DMS53 (cell line): ENCODE results near the gene PNO1.
"Not testable (repeated sequence)": the region's sequence is repeated elsewhere in the genome, so short reads cannot be mapped to it uniquely, and the experiment has no call there.

Experiments used
- DNase-seq: peaks from one replicate; lab custom pipeline; 2025; lab: John Stamatoyannopoulos, UW

The PNO1 gene

GRCh38 chr2:68157002-68157401, 686 bp upstream of the PNO1 start:
- DNase-seq, result peak; percentile 66

DNA sequence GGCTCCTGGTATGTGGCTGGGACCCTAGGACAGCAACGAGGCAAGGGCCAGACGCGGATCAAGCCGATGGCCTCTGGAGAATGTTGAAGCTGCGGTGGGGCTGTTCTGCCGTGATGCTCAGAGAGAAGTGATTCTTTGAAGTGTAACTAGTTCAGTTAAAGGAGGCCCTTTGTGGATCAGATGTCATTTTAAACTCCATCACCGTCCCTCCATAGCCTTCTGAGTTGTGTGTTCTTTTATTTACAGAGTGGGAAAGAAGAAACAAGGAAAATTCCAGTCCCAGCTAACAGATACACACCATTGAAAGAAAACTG, 403 bp downstream of the PNO1 start:
- DNase-seq, result no peak

GRCh38 chr2:68163641-68164040, 6.0 kb downstream of the PNO1 start:
- no peak for DNase-seq

DNA sequence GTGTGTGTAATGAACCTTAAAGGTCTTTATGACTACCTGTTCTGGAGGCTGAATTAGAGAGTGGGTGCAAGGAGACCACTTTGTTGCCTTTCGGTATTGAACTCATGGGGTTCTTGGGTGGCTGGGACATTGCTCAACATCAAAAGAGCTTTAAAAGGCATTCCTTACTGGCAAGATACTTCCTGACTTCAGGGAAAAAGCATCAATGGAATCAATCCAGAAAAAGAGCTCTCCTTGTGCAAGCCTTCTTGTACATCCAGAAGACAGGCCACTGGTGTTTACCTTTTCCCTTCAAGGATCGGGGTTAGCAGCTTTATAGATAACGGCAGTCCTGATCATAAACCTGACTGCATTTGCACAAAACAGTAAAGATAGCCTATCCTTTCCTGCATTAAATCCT, 9.5 kb downstream of the PNO1 start:
- DNase-seq, result no peak

DNA sequence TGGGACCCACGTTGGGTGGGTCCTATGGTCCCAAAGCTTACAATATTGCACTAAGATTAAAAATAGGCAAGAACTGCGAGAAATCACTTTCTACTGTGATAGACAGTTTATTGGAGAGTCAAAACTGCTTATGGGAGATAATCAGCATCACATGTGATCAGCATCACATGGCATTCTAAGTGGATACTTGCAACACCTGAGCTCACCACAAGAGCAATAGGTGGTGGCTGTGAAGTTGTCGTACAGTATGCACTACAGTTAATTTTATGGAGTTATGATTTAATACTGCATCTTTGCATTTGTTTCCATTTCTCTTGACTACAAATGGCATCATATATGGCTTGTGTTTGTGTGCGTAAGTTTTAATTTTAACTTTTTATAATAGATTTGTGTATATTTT, 11.6 kb downstream of the PNO1 start:
- DNase-seq, result peak; percentile 41

GRCh38 chr2:68171146-68171545, 13.5 kb downstream of the PNO1 start:
- DNase-seq, result no peak

- DNase-seq, result no peak
Measured at GRCh38 chr2:68171684-68172083, 14.0 kb downstream of the PNO1 start.

DNA sequence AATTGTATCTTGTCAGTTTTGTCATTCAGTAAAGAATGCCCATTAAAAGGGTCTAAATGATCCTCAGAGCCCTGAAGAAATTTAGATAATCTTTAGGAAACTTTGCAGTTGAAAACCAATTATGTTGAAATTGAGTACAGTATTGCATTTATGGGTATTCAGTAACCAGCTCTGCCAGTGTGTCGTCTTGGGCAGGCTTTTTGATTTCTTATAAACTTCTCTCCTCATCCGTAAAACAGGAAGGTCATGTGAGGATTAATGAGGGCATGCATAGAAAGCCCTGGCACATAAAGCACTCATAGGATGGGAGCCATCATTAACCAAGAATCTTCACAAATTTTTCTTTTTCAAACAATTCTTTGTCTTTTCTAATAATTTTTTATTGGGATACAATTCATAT, 14.8 kb downstream of the PNO1 start:
- DNase-seq, result no peak

DNA sequence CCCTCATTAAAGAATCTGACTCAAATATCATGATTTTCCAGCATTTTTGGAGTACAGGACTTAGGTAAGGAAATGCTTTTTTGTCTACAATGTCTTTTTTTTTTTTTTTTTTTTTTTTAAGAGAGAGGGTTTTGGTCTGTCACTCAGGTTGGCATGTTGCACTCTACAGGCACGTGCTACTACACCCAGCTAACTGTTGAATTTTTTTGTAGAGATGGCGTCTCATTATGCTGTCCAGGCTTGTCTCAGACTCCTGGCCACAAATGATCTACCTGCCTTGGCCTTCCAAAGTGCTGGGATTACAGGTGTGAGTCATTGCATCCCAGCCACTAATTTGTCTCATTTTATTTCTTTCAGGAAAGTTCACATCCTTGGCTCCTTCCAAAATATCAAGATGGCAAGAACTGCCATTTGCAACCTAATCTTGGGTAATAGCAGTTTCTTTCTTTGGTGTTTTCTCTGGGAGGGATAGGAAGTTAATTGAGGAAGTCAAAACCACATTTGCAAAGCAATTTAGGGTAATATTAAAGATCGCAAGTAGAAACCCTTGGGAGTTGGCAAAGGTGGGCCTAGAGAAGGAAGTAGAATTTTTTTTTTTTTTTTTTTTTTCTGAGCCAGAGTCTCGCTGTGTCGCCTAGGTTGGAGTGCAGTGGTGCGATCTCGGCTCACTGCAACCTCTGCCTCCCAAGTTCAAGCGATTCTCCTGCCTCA, 15.5 kb downstream of the PNO1 start:
- no peak for DNase-seq

DNA sequence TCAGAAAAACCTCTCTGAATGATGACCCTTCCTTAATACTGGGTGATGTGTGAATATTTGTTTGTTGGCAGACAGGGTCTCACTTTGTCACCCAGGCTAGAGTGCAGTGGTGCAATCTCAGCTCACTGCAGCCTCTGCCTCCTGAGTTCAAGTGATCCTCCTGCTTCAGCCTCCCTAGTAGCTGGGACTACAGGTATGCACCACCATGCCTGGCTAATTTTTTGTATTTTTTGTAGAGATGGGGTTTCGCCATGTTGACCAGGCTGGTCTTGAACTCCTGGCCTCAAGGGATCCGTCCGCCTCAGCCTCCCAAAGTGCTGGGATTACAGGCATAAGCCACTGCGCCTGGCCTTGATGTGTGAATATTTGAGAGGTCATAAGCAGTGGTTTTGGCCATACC, 17.5 kb downstream of the PNO1 start:
- not testable (repeated sequence) for DNase-seq

DNA sequence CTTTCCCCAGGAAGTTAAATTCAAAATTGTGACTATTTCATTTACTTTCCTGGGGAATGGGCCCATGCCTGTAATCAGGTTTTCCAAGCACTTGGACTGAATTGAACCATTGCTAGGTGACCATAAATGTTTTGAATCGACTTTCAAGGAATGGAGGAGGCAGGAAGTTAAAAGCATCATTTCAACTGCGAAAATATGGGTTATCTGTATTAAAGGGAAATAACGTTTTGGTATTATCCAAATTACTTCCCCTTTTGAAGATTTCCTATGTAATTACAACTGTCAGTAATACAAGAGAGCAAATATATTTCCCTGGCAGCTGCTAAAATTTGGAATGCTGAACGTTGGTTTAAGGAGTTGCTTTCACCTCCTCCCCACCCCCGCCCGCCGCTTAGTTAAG, 19.0 kb downstream of the PNO1 start:
- no peak for DNase-seq

DNA sequence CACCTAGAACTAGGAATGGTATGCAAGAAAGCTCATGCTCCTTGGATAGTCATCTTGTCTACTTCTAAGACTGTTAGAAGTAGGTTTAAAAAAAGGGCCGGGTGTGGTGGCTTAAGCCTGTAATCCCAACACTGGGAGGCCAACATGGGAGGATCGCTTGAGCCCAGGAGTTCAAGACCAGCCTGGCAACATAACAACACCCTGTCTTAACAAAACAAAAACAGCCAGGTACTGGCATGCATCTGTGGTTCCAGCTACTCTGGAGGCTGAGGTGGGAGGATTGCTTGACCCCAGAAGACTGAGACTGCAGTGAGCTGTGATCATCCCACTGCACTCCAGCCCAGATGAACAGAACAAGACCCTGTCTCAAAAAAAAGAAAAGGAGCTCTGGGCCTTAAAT, 19.9 kb downstream of the PNO1 start:
- no peak for DNase-seq

- DNase-seq, result no peak
Measured at GRCh38 chr2:68178432-68178831, 20.7 kb downstream of the PNO1 start.

- no peak for DNase-seq
Measured at GRCh38 chr2:68178954-68179627, 21.4 kb downstream of the PNO1 start.

DNA sequence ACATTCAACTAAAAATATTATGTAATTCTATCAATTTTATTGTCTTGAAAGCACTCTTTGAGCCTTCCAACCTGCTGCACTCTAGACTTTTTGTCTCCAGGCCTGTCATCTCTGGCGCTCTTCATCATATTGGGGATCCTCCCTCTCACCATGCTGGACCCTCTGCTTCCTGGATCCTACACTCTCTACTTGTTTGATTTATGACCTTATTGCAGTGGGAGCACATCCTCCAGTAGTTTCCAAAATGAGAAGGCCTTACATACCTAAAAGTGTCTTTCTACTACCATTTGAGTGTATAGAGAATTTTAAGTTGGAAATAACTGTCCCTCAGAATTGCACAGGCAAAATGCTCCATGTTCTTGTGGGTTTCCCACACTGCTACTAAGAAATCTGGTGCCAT, 25.2 kb downstream of the PNO1 start:
- DNase-seq, result no peak

- DNase-seq, result peak; percentile 83
Measured at GRCh38 chr2:68185541-68186164, 28.0 kb downstream of the PNO1 start.

DNA sequence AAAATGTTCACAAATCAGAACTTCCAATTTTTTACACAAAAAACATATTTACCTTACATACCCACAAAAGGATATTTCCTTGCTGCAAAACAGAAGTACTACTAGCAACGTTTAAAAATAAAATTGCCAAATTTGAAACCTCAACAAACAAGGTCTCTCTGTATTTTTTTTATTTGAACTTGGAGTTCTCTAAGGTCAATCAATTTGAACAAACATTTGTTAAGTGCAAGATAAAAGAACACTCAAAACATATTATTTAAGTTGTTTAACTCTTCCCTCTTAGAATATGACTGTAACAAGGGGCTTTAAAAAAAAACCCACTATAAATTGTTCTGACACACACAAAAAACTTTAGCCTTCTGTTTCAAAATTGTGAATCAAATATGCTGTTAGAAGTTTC, 29.6 kb downstream of the PNO1 start:
- no peak for DNase-seq

GRCh38 chr2:68188831-68189230, 31.1 kb downstream of the PNO1 start:
- DNase-seq, result no peak

GRCh38 chr2:68189991-68190784, 32.5 kb downstream of the PNO1 start:
- no peak for DNase-seq

DNA sequence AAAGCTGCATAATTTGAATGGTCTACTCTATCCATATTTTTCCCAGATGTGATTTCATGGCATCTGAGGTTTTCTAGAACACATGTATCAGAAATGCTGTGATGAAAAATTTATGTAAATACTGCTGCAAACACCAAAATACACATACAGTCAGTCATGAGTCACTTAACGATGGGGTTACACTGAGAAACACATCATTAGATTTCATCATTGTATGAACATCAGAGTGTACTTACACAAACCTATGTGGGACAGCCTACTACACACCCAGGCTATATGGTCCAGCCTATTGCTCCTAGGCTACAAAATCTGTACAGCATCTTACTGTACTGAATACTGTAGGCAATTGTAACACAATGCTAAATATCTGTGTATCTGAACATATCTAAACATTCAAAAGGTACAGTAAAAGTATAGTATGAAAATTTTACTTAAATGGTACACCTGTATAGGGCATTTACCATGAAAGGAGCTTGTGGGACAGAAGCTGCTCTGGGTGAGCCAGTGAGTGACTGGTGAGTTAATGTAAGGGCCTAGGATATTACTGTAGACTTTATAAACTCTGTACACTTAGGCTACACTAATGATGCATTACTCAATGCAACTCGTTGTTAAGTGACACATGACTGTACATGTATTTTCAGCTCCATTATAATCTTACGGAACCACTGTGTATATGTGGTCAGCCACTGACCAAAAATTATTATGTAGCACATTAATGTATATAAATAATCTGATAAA, 33.5 kb downstream of the PNO1 start:
- peak; percentile 66 for DNase-seq

DNA sequence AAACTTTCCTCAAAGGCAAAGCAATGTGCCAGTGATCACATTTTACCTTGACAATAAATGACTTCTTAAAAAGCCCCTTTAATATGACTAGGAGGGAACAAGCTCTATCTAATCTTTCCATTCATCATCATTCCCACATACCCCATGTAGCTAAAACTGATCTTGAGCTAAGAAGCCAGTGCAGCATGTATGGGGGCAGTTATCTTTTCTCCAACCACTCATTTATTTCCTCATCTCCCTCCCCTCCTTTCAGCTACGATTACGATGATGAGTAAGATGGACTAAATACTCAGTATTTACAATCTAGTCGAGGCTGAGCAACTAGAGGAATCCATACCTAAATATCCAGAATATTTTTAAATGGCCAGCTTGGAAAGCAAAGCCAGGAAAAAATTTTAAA, 35.5 kb downstream of the PNO1 start:
- DNase-seq, result no peak

DNA sequence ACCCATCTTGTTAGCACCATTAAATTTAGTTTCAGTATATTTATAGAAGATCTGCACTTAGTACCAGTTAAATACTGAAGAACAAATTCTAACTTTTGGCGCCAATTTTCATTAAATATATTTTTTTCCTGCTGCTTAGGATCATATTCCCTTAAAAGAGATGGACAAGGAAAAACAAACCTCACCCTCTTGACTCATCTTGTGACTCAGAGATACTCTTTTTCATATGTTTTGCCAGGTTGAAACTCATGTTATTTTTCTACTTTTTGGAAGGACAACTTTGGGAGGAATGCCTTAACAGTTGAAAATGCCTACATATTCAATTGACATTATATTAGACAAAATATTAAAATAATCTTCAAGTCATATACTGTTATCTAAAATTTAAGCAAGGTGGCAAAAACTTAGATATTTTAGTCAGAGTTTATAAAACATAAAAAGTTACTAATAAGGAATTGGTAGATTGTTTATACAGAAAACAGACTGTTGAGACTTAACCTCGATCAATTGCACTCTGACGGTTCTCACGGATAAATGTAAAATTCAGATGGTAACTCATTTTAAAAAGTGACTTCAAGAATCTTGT, 36.2 kb downstream of the PNO1 start:
- DNase-seq, result peak; percentile 10
